IMR-90 (cell line): Measurements from ENCODE around the gene TTC9. TPM values are rescaled to one million over a fixed set of nuclear protein-coding genes. Genes with fewer than 3 reads are reported as not detected.

Experiments
- ATAC-seq: fragments of 200-7000 bp; cut with Tn5 transposase; 2 replicates; pipeline ENCODE4 v1.9.1; 2020; ENCODE audit warnings: low read depth, mild to moderate bottlenecking, moderate library complexity
- BruUV-seq: library from RNA; stranded (reverse); fragments of 400-500 nt; replicated peaks from 2 replicates; lab custom pipeline; 2021; lab: Mats Ljungman, UMichigan
- CTCF ChIA-PET: fragments of 300-600 bp; formaldehyde crosslinking; extraction: SDS; loops from one replicate; lab custom pipeline; 2021; ENCODE audit warnings: antibody characterized with exemption; lab: Yijun Ruan, JAX
- POLR2A ChIA-PET: fragments of 300-600 bp; sonication (Branson Sonifier 250); formaldehyde crosslinking; loops from one replicate; lab custom pipeline; 2022; ENCODE audit warnings: antibody characterized with exemption; ENCODE audit not compliant: unreplicated experiment; lab: Charles Lee
- DNase-seq: peaks from one replicate; pipeline ENCODE4 v3.0.0; 2013
- H2AFZ ChIP-seq: replicated peaks from 2 replicates; pipeline ENCODE3; 2013; ENCODE audit warnings: low read length, mild to moderate bottlenecking; ENCODE audit not compliant: poor library complexity
- H2AK5ac ChIP-seq: 2 replicates; pipeline ENCODE4 v1.6.1; 2013; ENCODE audit warnings: low read depth, low read length, inconsistent platforms
- H2AK9ac ChIP-seq: replicated peaks from 2 replicates; pipeline ENCODE3; 2013; ENCODE audit warnings: mild to moderate bottlenecking, low read depth, low read length, moderate library complexity; ENCODE audit not compliant: poor library complexity
- H2BK120ac ChIP-seq: 2 replicates; pipeline ENCODE4 v1.6.1; 2013; ENCODE audit warnings: low read depth, low read length, inconsistent platforms
- H2BK15ac ChIP-seq: 3 replicates; pipeline ENCODE4 v1.6.1; 2013; ENCODE audit warnings: low read depth, low read length, inconsistent platforms
- H2BK20ac ChIP-seq: 2 replicates; pipeline ENCODE4 v1.6.1; 2013; ENCODE audit warnings: low read depth, mild to moderate bottlenecking, inconsistent platforms, low read length, moderate library complexity
- H2BK5ac ChIP-seq: 2 replicates; pipeline ENCODE4 v1.6.1; 2013; ENCODE audit warnings: mild to moderate bottlenecking, low read depth, low read length, inconsistent platforms; ENCODE audit not compliant: poor library complexity, severe bottlenecking
- H3K14ac ChIP-seq: replicated peaks from 2 replicates; pipeline ENCODE4 v1.6.1; 2013; ENCODE audit warnings: low read depth, low read length, inconsistent platforms
- H3K18ac ChIP-seq: 2 replicates; pipeline ENCODE4 v1.6.1; 2013; ENCODE audit warnings: low read depth, low read length, control low read depth
- H3K23ac ChIP-seq: 2 replicates; pipeline ENCODE4 v1.6.1; 2013; ENCODE audit warnings: low read depth, low read length, inconsistent platforms
- H3K27ac ChIP-seq: 2 replicates; pipeline ENCODE4 v1.5.1; 2013; ENCODE audit warnings: mild to moderate bottlenecking, control low read depth, low read length; ENCODE audit not compliant: insufficient read depth
- H3K27me3 ChIP-seq: 2 replicates; pipeline ENCODE4 v1.6.1; 2013; ENCODE audit warnings: low read length; ENCODE audit not compliant: control insufficient read depth, insufficient read depth
- H3K36me3 ChIP-seq: 2 replicates; pipeline ENCODE4 v1.6.1; 2013; ENCODE audit warnings: low read length, mixed read lengths; ENCODE audit not compliant: control insufficient read depth, insufficient read depth
- H3K4ac ChIP-seq: 2 replicates; pipeline ENCODE4 v1.6.1; 2013; ENCODE audit warnings: low read depth, low read length, inconsistent platforms
- H3K4me1 ChIP-seq: 2 replicates; pipeline ENCODE4 v1.6.1; 2013; ENCODE audit warnings: low read length, mixed read lengths; ENCODE audit not compliant: control insufficient read depth, insufficient read depth
- H3K4me2 ChIP-seq: 2 replicates; pipeline ENCODE4 v1.6.1; 2013; ENCODE audit warnings: low read depth, mild to moderate bottlenecking, control low read depth, low read length, moderate library complexity
- H3K4me3 ChIP-seq: 2 replicates; pipeline ENCODE4 v1.5.1; 2013; ENCODE audit warnings: low read depth, mild to moderate bottlenecking, control low read depth, low read length, moderate library complexity; ENCODE audit not compliant: insufficient read depth
- H3K56ac ChIP-seq: 2 replicates; pipeline ENCODE4 v1.6.1; 2013; ENCODE audit warnings: low read length, inconsistent platforms; ENCODE audit not compliant: insufficient read depth; ENCODE audit errors: extremely low read depth
- H3K79me1 ChIP-seq, 2 experiments: 2 replicates each; pipeline ENCODE4 v1.6.1; 2013; ENCODE audit warnings: low read length in 2 of 2, inconsistent platforms in 1 of 2, low read depth in 1 of 2
- H3K9ac ChIP-seq: 2 replicates; pipeline ENCODE4 v1.6.1; 2013; ENCODE audit warnings: low read depth, low read length, control low read depth
- H3K9me1 ChIP-seq: 2 replicates; pipeline ENCODE4 v1.6.1; 2013; ENCODE audit warnings: low read length, inconsistent platforms; ENCODE audit not compliant: insufficient read depth
- H3K9me3 ChIP-seq: 2 replicates; pipeline ENCODE4 v1.6.1; 2013; ENCODE audit warnings: low read length; ENCODE audit not compliant: control insufficient read depth, insufficient read depth
- H4K20me1 ChIP-seq: 2 replicates; pipeline ENCODE4 v1.6.1; 2013; ENCODE audit warnings: low read length, inconsistent platforms; ENCODE audit not compliant: insufficient read depth
- H4K5ac ChIP-seq: 2 replicates; pipeline ENCODE4 v1.6.1; 2013; ENCODE audit warnings: mild to moderate bottlenecking, low read depth, low read length, control low read depth
- H4K8ac ChIP-seq, 2 experiments: 2 replicates each; pipeline ENCODE4 v1.6.1; 2013; ENCODE audit warnings: low read depth in 2 of 2, low read length in 2 of 2, control low read depth in 1 of 2, inconsistent platforms in 1 of 2
- H4K91ac ChIP-seq: 2 replicates; pipeline ENCODE4 v1.6.1; 2013; ENCODE audit warnings: low read depth, low read length, inconsistent platforms; ENCODE audit not compliant: insufficient read depth
- CHD1 ChIP-seq: IDR thresholded peaks from 2 replicates; pipeline ENCODE4 v1.6.1; 2012; ENCODE audit warnings: low read depth, low read length, improper control_type of control experiment
- MAZ ChIP-seq: IDR thresholded peaks from 2 replicates; pipeline ENCODE4 v1.6.1; 2012; ENCODE audit warnings: low read depth, mild to moderate bottlenecking, low read length, improper control_type of control experiment, moderate library complexity, borderline replicate concordance
- MXI1 ChIP-seq: IDR thresholded peaks from 2 replicates; pipeline ENCODE4 v1.6.1; 2012; ENCODE audit warnings: low read depth, mild to moderate bottlenecking, low read length, moderate library complexity, borderline replicate concordance
- POLR2A ChIP-seq: IDR thresholded peaks from 2 replicates; pipeline ENCODE4 v1.6.1; 2012; ENCODE audit warnings: mild to moderate bottlenecking, low read depth, low read length
- RCOR1 ChIP-seq: IDR thresholded peaks from 2 replicates; pipeline ENCODE4 v1.6.1; 2012; ENCODE audit warnings: mild to moderate bottlenecking, low read length, improper control_type of control experiment; ENCODE audit not compliant: insufficient replicate concordance
- SMC3 ChIP-seq: fragments of 150-350 bp; IDR thresholded peaks from 2 replicates; pipeline ENCODE4 v1.6.1; 2016; ENCODE audit warnings: low read depth, mild to moderate bottlenecking, antibody characterized with exemption, low read length, moderate library complexity
- WGBS, 2 experiments: methylation state at CpG; one replicate each; pipeline versions ENCODE4 v1.1.5 to v1.1.7; 2013; ENCODE audit warnings: missing lambda C conversion rate in 2 of 2; ENCODE audit not compliant: insufficient read length in 1 of 2; ENCODE audit errors: extremely low coverage in 2 of 2; 5-methylcytosine and 5-hydroxymethylcytosine counted together
- dilution Hi-C: fragments of 300-500 bp; cut with HindIII; formaldehyde crosslinking; loops from one replicate; pipeline ENCODE4 v1.14.3; 2018; ENCODE audit warnings: low sequenced_read_pairs; ENCODE audit not compliant: unreplicated experiment
- in situ Hi-C: fragments of 300-500 bp; cut with MboI; formaldehyde crosslinking; loops from 3 replicates; pipeline ENCODE4 v1.14.3; 2019; ENCODE audit warnings: low sequenced_read_pairs, inconsistent platforms, mixed read lengths
- intact Hi-C: fragments of 100-400 bp; cut with micrococcal nuclease; formaldehyde crosslinking; loops from 2 replicates; pipeline ENCODE4 v1.10.0; 2022
- polyA plus RNA-seq, 3 experiments: library from polyadenylated mRNA; depleted of rRNA; stranded (reverse); fragments of >200 nt; gene quantifications; 2 replicates each; pipeline ENCODE4 v1.2.3, GENCODE V29; 2012; ENCODE audit warnings: low replicate concordance in 1 of 3
- total RNA-seq: library from RNA; depleted of rRNA; stranded (reverse); fragments of >200 nt; gene quantifications from 2 replicates; pipeline ENCODE4 v1.2.3, GENCODE V29; 2012
- TF ChIP-seq, protein P1 (sequence below): conservative IDR thresholded peaks from 2 replicates; pipeline ENCODE4 v1.5.1; 2012; ENCODE audit warnings: mild to moderate bottlenecking, low read depth, low read length, improper control_type of control experiment
- TF ChIP-seq, protein P2 (sequence below): fragments of 150-350 bp; IDR thresholded peaks from 2 replicates; pipeline ENCODE4 v1.6.1; 2016; ENCODE audit warnings: low read depth, mild to moderate bottlenecking, low read length, moderate library complexity, borderline replicate concordance

Gene TTC9
- total and polyA plus RNA-seq, 2 of the 4 experiments (the other 2 are of a cell fraction) = 0.02 TPM; not detected in 1

DNA sequence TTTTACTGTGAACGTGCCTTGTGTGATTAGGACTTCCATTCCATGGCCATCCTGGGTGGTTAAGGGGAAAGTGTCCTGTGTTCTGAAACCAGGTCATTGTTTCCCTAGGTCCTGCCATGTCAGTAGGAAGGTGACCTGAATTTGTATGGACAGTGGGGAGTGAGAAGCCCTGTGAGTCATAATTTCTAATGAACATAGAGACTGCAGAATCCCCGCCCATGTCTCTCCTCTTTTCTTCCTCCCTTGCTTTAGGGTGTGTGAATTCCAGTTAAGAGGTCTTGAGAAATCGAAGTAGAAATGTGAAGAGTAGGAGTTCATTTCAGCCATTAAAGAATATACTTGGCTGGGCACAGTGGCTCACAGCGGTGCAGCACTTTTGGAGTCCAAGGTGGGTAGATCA is 8.1 kb downstream of the TTC9 start:
- dilution Hi-C loops = no loop called here
- Histone ChIP-seq H3K18ac (no peak overlapping the region), H2AK5ac (no peak overlapping the region), H4K20me1 (no peaks in the 10 kb centered on the region; the same call in 1 of the 2 replicates), H3K56ac (no peak overlapping the region), H2BK20ac (no peak overlapping the region), H3K79me1 (no peaks in the 10 kb centered on the region), H2AK9ac (no peak overlapping the region), H3K23ac (no peak overlapping the region), H3K4me1 (no peaks in the 10 kb centered on the region), H2BK120ac (no peak overlapping the region), H4K91ac (no peak overlapping the region), H4K8ac (no peak overlapping the region), H3K4me2 (no peak overlapping the region), H3K27me3 (peaks cover 19% of the 10 kb centered on the region), H2AFZ (no peak overlapping the region), H3K4me3 (no peak overlapping the region), H3K14ac (no peak overlapping the region), H3K36me3 (no peaks in the 10 kb centered on the region), H2BK5ac (no peak overlapping the region), H4K5ac (no peak overlapping the region), H3K27ac (no peak overlapping the region), H3K4ac (no peak overlapping the region), H3K9ac (no peak overlapping the region), H3K9me1 (no peaks in the 10 kb centered on the region), H2BK15ac (no peak overlapping the region), H3K9me3 (no peaks in the 10 kb centered on the region)
- WGBS, 2 experiments = no CpG with 5 or more reads among the region's 4 CpGs
- DNase-seq (no peak), ATAC-seq (no peak)
- intact Hi-C loops = no loop called here
- BruUV-seq = no TSS peak
- TF ChIP-seq SMC3 (no peak), POLR2A (no peak), MAZ (no peak), CHD1 (no peak), MXI1 (no peak), RCOR1 (no peak)
- TF ChIP-seq, protein P1, sequence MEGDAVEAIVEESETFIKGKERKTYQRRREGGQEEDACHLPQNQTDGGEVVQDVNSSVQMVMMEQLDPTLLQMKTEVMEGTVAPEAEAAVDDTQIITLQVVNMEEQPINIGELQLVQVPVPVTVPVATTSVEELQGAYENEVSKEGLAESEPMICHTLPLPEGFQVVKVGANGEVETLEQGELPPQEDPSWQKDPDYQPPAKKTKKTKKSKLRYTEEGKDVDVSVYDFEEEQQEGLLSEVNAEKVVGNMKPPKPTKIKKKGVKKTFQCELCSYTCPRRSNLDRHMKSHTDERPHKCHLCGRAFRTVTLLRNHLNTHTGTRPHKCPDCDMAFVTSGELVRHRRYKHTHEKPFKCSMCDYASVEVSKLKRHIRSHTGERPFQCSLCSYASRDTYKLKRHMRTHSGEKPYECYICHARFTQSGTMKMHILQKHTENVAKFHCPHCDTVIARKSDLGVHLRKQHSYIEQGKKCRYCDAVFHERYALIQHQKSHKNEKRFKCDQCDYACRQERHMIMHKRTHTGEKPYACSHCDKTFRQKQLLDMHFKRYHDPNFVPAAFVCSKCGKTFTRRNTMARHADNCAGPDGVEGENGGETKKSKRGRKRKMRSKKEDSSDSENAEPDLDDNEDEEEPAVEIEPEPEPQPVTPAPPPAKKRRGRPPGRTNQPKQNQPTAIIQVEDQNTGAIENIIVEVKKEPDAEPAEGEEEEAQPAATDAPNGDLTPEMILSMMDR = no peak
- TF ChIP-seq, protein P2, sequence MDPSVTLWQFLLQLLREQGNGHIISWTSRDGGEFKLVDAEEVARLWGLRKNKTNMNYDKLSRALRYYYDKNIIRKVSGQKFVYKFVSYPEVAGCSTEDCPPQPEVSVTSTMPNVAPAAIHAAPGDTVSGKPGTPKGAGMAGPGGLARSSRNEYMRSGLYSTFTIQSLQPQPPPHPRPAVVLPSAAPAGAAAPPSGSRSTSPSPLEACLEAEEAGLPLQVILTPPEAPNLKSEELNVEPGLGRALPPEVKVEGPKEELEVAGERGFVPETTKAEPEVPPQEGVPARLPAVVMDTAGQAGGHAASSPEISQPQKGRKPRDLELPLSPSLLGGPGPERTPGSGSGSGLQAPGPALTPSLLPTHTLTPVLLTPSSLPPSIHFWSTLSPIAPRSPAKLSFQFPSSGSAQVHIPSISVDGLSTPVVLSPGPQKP = no peak
- in situ Hi-C loops = no loop called here
- ChIA-PET CTCF (no interaction called here), POLR2A (no interaction called here)
